Activated CD4-positive, alpha-beta memory T cell treated with anti-CD3 and anti-CD28 coated beads, Interleukin-2, amount 10 ng/mL, durations not matched to agents 7 days and 5 days (primary cell): Measurements from ENCODE around the gene SOCS1. TPM values are rescaled to one million over a fixed set of nuclear protein-coding genes. Genes with fewer than 3 reads are reported as not detected.
A peak's percentile ranks its signal among the peaks of the same experiment; 100 is the strongest.
"Not testable (repeated sequence)": the region's sequence is repeated elsewhere in the genome, so short reads cannot be mapped to it uniquely, and the experiment has no call there.

Source experiments
- CTCF ChIA-PET: fragments of 350-600 bp; sonication (Branson Sonifier 250); formaldehyde crosslinking; loops from one replicate; lab custom pipeline; 2021; ENCODE audit warnings: antibody characterized with exemption, inconsistent platforms; lab: Charles Lee
- POLR2A ChIA-PET: fragments of 350-600 bp; sonication (Branson Sonifier 250); formaldehyde crosslinking; loops from one replicate; lab custom pipeline; 2021; ENCODE audit warnings: antibody characterized with exemption; lab: Charles Lee
- DNase-seq: peaks from one replicate; pipeline ENCODE4 v3.0.0-alpha.2; 2020
- H3K27ac Mint-ChIP-seq: one replicate; pipeline ENCODE4 v1.8.0; 2021; ENCODE audit warnings: mild to moderate bottlenecking, mixed read lengths
- H3K27me3 Mint-ChIP-seq: one replicate; pipeline ENCODE4 v1.8.0; 2021; ENCODE audit warnings: mixed read lengths
- H3K36me3 Mint-ChIP-seq: one replicate; pipeline ENCODE4 v1.8.0; 2021; ENCODE audit warnings: low read depth, mixed read lengths
- H3K4me1 Mint-ChIP-seq: one replicate; pipeline ENCODE4 v1.8.0; 2021; ENCODE audit warnings: mixed read lengths
- H3K4me3 Mint-ChIP-seq: one replicate; pipeline ENCODE4 v1.8.0; 2021; ENCODE audit warnings: mild to moderate bottlenecking, mixed read lengths
- H3K9me3 Mint-ChIP-seq: one replicate; pipeline ENCODE4 v1.8.0; 2021; ENCODE audit warnings: mixed read lengths
- total RNA-seq, 2 experiments: library from RNA; stranded (reverse); gene quantifications; one replicate each; pipeline ENCODE4 v1.2.3, GENCODE V29; 2021

The SOCS1 gene
- total RNA-seq, 2 experiments from 2014 or later: 136 to 142 TPM

- H3K36me3 Mint-ChIP-seq: peaks cover 1% of the 10 kb centered on the region
- CTCF ChIA-PET: interaction anchor here (0.7 to 2.8 kb wide), 20 partner anchors 9 to 261 kb away, joined by 3 to 16 read pairs (median 5); partner anchors contain the start of gene SOCS1
- H3K4me3 Mint-ChIP-seq: peak overlapping the region; percentile 68
- DNase-seq: peak; percentile 85
- peaks cover 67% of the 10 kb centered on the region for H3K4me1 Mint-ChIP-seq
- H3K9me3 Mint-ChIP-seq: peaks cover under 1% of the 10 kb centered on the region
- POLR2A ChIA-PET: interaction anchor here (0.9 to 5.5 kb wide), 37 partner anchors 8 to 573 kb away, joined by 3 to 102 read pairs (median 5); partner anchors contain the start of genes SOCS1 and ZC3H7A
- H3K27ac Mint-ChIP-seq: peak overlapping the region; percentile 99
- H3K27me3 Mint-ChIP-seq: no peaks in the 10 kb centered on the region
Measured at GRCh38 chr16:11224096-11224893, 31.7 kb downstream of the SOCS1 start.

GRCh38 chr16:11220507-11220906 is 35.5 kb downstream of the SOCS1 start:
- H3K4me3 Mint-ChIP-seq, H3K27me3 Mint-ChIP-seq, H3K27ac Mint-ChIP-seq, DNase-seq: not testable (repeated sequence)
- H3K36me3 Mint-ChIP-seq: peaks cover 31% of the 10 kb centered on the region
- POLR2A ChIA-PET: interaction anchor here (1.0 kb wide), 1 partner anchor 12 kb away, joined by 4 read pairs; no protein-coding TSS in a partner anchor
- CTCF ChIA-PET: interaction anchor here (0.5 to 1.3 kb wide), 4 partner anchors 29 to 150 kb away, joined by 3 to 4 read pairs (median 4); partner anchors contain the start of gene SOCS1
- H3K4me1 Mint-ChIP-seq: peaks cover 49% of the 10 kb centered on the region
- peaks cover 28% of the 10 kb centered on the region for H3K9me3 Mint-ChIP-seq

GRCh38 chr16:11219178-11219577 is 36.8 kb downstream of the SOCS1 start:
- H3K27ac Mint-ChIP-seq: peak overlapping the region; percentile 62
- H3K4me3 Mint-ChIP-seq: no peak overlapping the region
- H3K9me3 Mint-ChIP-seq: peaks cover 28% of the 10 kb centered on the region
- POLR2A ChIA-PET: interaction anchor here (1.5 kb wide), 1 partner anchor 13 kb away, joined by 4 read pairs; no protein-coding TSS in a partner anchor
- DNase-seq: no peak
- H3K36me3 Mint-ChIP-seq: peaks cover 34% of the 10 kb centered on the region
- peaks cover 35% of the 10 kb centered on the region for H3K4me1 Mint-ChIP-seq
- CTCF ChIA-PET: interaction anchor here (0.7 to 2.5 kb wide), 9 partner anchors 11 to 124 kb away, joined by 3 to 14 read pairs (median 4); partner anchors contain the start of gene SOCS1
- no peaks in the 10 kb centered on the region for H3K27me3 Mint-ChIP-seq

- POLR2A ChIA-PET: interaction anchor here (0.8 to 1.5 kb wide), 6 partner anchors 10 to 37 kb away, joined by 3 to 5 read pairs (median 4); partner anchors contain the start of gene SOCS1
- no peak overlapping the region for H3K27ac Mint-ChIP-seq
- CTCF ChIA-PET: interaction anchor here (0.7 to 2.5 kb wide), 13 partner anchors 11 to 235 kb away, joined by 3 to 14 read pairs (median 4); partner anchors contain the start of gene SOCS1
- DNase-seq: no peak
- peaks cover 34% of the 10 kb centered on the region for H3K36me3 Mint-ChIP-seq
- no peak overlapping the region for H3K4me3 Mint-ChIP-seq
- H3K4me1 Mint-ChIP-seq: peaks cover 32% of the 10 kb centered on the region
- H3K27me3 Mint-ChIP-seq: no peaks in the 10 kb centered on the region
- peaks cover 28% of the 10 kb centered on the region for H3K9me3 Mint-ChIP-seq
Measured at GRCh38 chr16:11218604-11218962, 37.4 kb downstream of the SOCS1 start.

- Mint-ChIP-seq H3K27ac (no peak overlapping the region), H3K36me3 (peaks cover 34% of the 10 kb centered on the region), H3K4me1 (peaks cover 28% of the 10 kb centered on the region), H3K27me3 (no peaks in the 10 kb centered on the region), H3K9me3 (peaks cover 28% of the 10 kb centered on the region), H3K4me3 (no peak overlapping the region)
- ChIA-PET POLR2A (interaction anchor here (0.8 to 1.5 kb wide), 7 partner anchors 9 to 38 kb away, joined by 3 to 5 read pairs (median 3); partner anchors contain the start of gene SOCS1), CTCF (interaction anchor here (0.7 to 2.5 kb wide), 15 partner anchors 10 to 235 kb away, joined by 3 to 14 read pairs (median 4); partner anchors contain the start of gene SOCS1)
- no peak for DNase-seq
Measured at GRCh38 chr16:11217651-11218603, 38.1 kb downstream of the SOCS1 start.

GRCh38 chr16:11215935-11216556 is 40.0 kb downstream of the SOCS1 start:
- Mint-ChIP-seq H3K27ac (no peak overlapping the region), H3K4me3 (no peak overlapping the region), H3K36me3 (peaks cover 34% of the 10 kb centered on the region), H3K27me3 (no peaks in the 10 kb centered on the region), H3K4me1 (peaks cover 18% of the 10 kb centered on the region), H3K9me3 (peaks cover 28% of the 10 kb centered on the region)
- CTCF ChIA-PET: interaction anchor here (2.2 kb wide), 1 partner anchor 8 kb away, joined by 10 read pairs; no protein-coding TSS in a partner anchor
- POLR2A ChIA-PET: interaction anchor here (1.1 to 1.5 kb wide), 5 partner anchors 9 to 36 kb away, joined by 3 to 5 read pairs (median 4); no protein-coding TSS in a partner anchor
- no peak for DNase-seq

GRCh38 chr16:11213799-11214198 is 42.2 kb downstream of the SOCS1 start:
- Mint-ChIP-seq H3K9me3 (peaks cover 23% of the 10 kb centered on the region), H3K4me1 (peaks cover 8% of the 10 kb centered on the region), H3K27ac (no peak overlapping the region), H3K4me3 (no peak overlapping the region), H3K36me3 (peaks cover 27% of the 10 kb centered on the region), H3K27me3 (no peaks in the 10 kb centered on the region)
- DNase-seq: no peak
- CTCF ChIA-PET: interaction anchor here (1.4 to 2.2 kb wide), 2 partner anchors 11 to 20 kb away, joined by 3 to 10 read pairs; no protein-coding TSS in a partner anchor
- POLR2A ChIA-PET: interaction anchor here (0.8 to 1.2 kb wide), 5 partner anchors 11 to 40 kb away, joined by 3 to 7 read pairs (median 3); no protein-coding TSS in a partner anchor

- Mint-ChIP-seq H3K9me3 (peaks cover 22% of the 10 kb centered on the region), H3K27me3 (no peaks in the 10 kb centered on the region), H3K4me1 (peaks cover 7% of the 10 kb centered on the region), H3K4me3 (no peak overlapping the region), H3K36me3 (peaks cover 25% of the 10 kb centered on the region), H3K27ac (no peak overlapping the region)
- ChIA-PET POLR2A (interaction anchor here (0.8 to 1.2 kb wide), 4 partner anchors 9 to 41 kb away, joined by 3 to 7 read pairs (median 3); no protein-coding TSS in a partner anchor), CTCF (no interaction called here)
- no peak for DNase-seq
Measured at GRCh38 chr16:11213373-11213772, 42.6 kb downstream of the SOCS1 start.

- ChIA-PET CTCF (no interaction called here), POLR2A (interaction anchor here (1.0 to 1.3 kb wide), 2 partner anchors 8 to 12 kb away, joined by 3 to 4 read pairs; no protein-coding TSS in a partner anchor)
- Mint-ChIP-seq H3K4me1 (peaks cover 8% of the 10 kb centered on the region), H3K4me3 (no peak overlapping the region), H3K36me3 (peaks cover 25% of the 10 kb centered on the region), H3K27ac (no peak overlapping the region), H3K9me3 (peaks cover 25% of the 10 kb centered on the region), H3K27me3 (no peaks in the 10 kb centered on the region)
- DNase-seq: no peak
Measured at GRCh38 chr16:11212798-11213196, 43.2 kb downstream of the SOCS1 start.

- POLR2A ChIA-PET: interaction anchor here (1.0 to 1.3 kb wide), 2 partner anchors 7 to 12 kb away, joined by 3 to 4 read pairs; no protein-coding TSS in a partner anchor
- CTCF ChIA-PET: no interaction called here
- Mint-ChIP-seq H3K4me1 (peaks cover 9% of the 10 kb centered on the region), H3K4me3 (no peak overlapping the region), H3K27me3 (no peaks in the 10 kb centered on the region), H3K36me3 (peaks cover 25% of the 10 kb centered on the region), H3K27ac (no peak overlapping the region), H3K9me3 (peaks cover 26% of the 10 kb centered on the region)
- DNase-seq: no peak
Measured at GRCh38 chr16:11211977-11212797, 43.8 kb downstream of the SOCS1 start.
